Peyer's patch (tissue), 4 donors: Measurements from ENCODE around the gene USP24. TPM values are rescaled to one million over a fixed set of nuclear protein-coding genes. Genes with fewer than 3 reads are reported as not detected.

ENCODE experiments used
- DNase-seq, 3 donors: peaks; one replicate each; pipeline ENCODE4 v3.0.0-alpha.2; 2017 to 2019
- H3K27ac ChIP-seq, 4 donors: fragments of 200-600 bp; sonication (generic); one replicate each; pipeline ENCODE4 v1.5.1; 2016 to 2019
- H3K27me3 ChIP-seq, 2 donors: fragments of 200-600 bp; sonication (generic); one replicate each; pipeline ENCODE4 v1.5.1; 2019
- H3K36me3 ChIP-seq, 3 donors: fragments of 200-600 bp; sonication (generic); one replicate each; pipeline ENCODE4 v1.5.1; 2016 to 2019
- H3K4me1 ChIP-seq, 4 donors: fragments of 200-600 bp; sonication (generic); one replicate each; pipeline ENCODE4 v1.5.1; 2016 to 2019
- H3K4me3 ChIP-seq, 4 donors: fragments of 200-600 bp; sonication (generic); 1 replicate in 3 of 4; 2 replicates in 1 of 4; pipeline ENCODE4 v1.5.1; 2016 to 2019; ENCODE audit warnings: mild to moderate bottlenecking in 1 of 4
- H3K9me3 ChIP-seq, 4 donors: fragments of 200-600 bp; sonication (generic); one replicate each; pipeline ENCODE4 v1.5.1; 2016 to 2019; ENCODE audit warnings: mild to moderate bottlenecking in 1 of 4
- CTCF ChIP-seq, 6 experiments: fragments of 450-650 bp in 4 of 6; fragments of 200-600 bp in 2 of 6; sonication (generic) in 1 of 6; IDR thresholded peaks; one replicate each; pipeline ENCODE4 v1.5.1; 2017 to 2019; ENCODE audit warnings: antibody characterized with exemption in 6 of 6, mild to moderate bottlenecking in 3 of 6, moderate library complexity in 1 of 6
- POLR2A ChIP-seq, 2 donors: fragments of 450-650 bp; IDR thresholded peaks; one replicate each; pipeline ENCODE4 v1.5.1; 2017; ENCODE audit warnings: antibody characterized with exemption in 2 of 2, mild to moderate bottlenecking in 2 of 2, moderate library complexity in 2 of 2
- total RNA-seq, 4 donors: library from RNA; depleted of rRNA; stranded (reverse); fragments of >200 nt; gene quantifications; one replicate each; pipeline ENCODE4 v1.1.0, GENCODE V29; 2016

Gene USP24
- total RNA-seq, 4 donors from 2014 or later: 37.1 to 130 (median 47.0) TPM

- Histone ChIP-seq H3K4me3 (no peak overlapping the region), H3K27me3 (no peaks in the 10 kb centered on the region), H3K4me1 (no peaks in the 10 kb centered on the region), H3K36me3 (peaks cover 0 to 7% (median 0%) of the 10 kb centered on the region in 3 donors), H3K9me3 (no peaks in the 10 kb centered on the region), H3K27ac (no peak overlapping the region)
- TF ChIP-seq CTCF (IDR thresholded peaks at IDR 0.05) (no peak), POLR2A (IDR thresholded peaks at IDR 0.05) (no peak)
- DNase-seq: no peak
Measured at GRCh38 chr1:55060133-55060999, 154.8 kb downstream of the USP24 start.

GRCh38 chr1:55059302-55060132, 155.6 kb downstream of the USP24 start:
- DNase-seq: no peak
- Histone ChIP-seq H3K9me3 (no peaks in the 10 kb centered on the region), H3K27ac (no peak overlapping the region), H3K27me3 (no peaks in the 10 kb centered on the region), H3K4me1 (no peaks in the 10 kb centered on the region), H3K4me3 (no peak overlapping the region), H3K36me3 (peaks cover 0 to 7% (median 0%) of the 10 kb centered on the region in 3 donors)
- no peak for TF ChIP-seq CTCF (IDR thresholded peaks at IDR 0.05)
- TF ChIP-seq POLR2A (IDR thresholded peaks at IDR 0.05): no peak

GRCh38 chr1:55057956-55058298, 157.2 kb downstream of the USP24 start:
- Histone ChIP-seq H3K27ac (no peak overlapping the region), H3K9me3 (no peaks in the 10 kb centered on the region), H3K4me3 (no peak overlapping the region), H3K36me3 (peaks cover 0 to 7% (median 0%) of the 10 kb centered on the region in 3 donors), H3K4me1 (no peaks in the 10 kb centered on the region), H3K27me3 (no peaks in the 10 kb centered on the region)
- DNase-seq: no peak
- TF ChIP-seq CTCF (IDR thresholded peaks at IDR 0.05) (no peak), POLR2A (IDR thresholded peaks at IDR 0.05) (no peak)

- H3K27me3 ChIP-seq: no peaks in the 10 kb centered on the region
- H3K36me3 ChIP-seq: peaks cover 0 to 7% (median 0%) of the 10 kb centered on the region in 3 donors
- H3K4me3 ChIP-seq: no peak overlapping the region
- H3K4me1 ChIP-seq: no peaks in the 10 kb centered on the region
- TF ChIP-seq CTCF (IDR thresholded peaks at IDR 0.05): no peak
- no peak for DNase-seq
- no peaks in the 10 kb centered on the region for H3K9me3 ChIP-seq
- H3K27ac ChIP-seq: no peak overlapping the region
Measured at GRCh38 chr1:55057270-55057955, 157.8 kb downstream of the USP24 start.

- TF ChIP-seq POLR2A (IDR thresholded peaks at IDR 0.05): no peak
- TF ChIP-seq CTCF (IDR thresholded peaks at IDR 0.05): no peak
- H3K4me3 ChIP-seq: no peak overlapping the region
- H3K9me3 ChIP-seq: no peaks in the 10 kb centered on the region
- H3K27me3 ChIP-seq: no peaks in the 10 kb centered on the region
- H3K4me1 ChIP-seq: no peaks in the 10 kb centered on the region
- peaks cover 0 to 4% (median 0%) of the 10 kb centered on the region in 3 donors for H3K36me3 ChIP-seq
- H3K27ac ChIP-seq: no peak overlapping the region
- DNase-seq: no peak
Measured at GRCh38 chr1:55056632-55056992, 158.6 kb downstream of the USP24 start.
